ENCODE measurements around the gene TNS4. TPM values are rescaled to one million over a fixed set of nuclear protein-coding genes. Genes with fewer than 3 reads are reported as not detected.

TNS4 gene, protein sequence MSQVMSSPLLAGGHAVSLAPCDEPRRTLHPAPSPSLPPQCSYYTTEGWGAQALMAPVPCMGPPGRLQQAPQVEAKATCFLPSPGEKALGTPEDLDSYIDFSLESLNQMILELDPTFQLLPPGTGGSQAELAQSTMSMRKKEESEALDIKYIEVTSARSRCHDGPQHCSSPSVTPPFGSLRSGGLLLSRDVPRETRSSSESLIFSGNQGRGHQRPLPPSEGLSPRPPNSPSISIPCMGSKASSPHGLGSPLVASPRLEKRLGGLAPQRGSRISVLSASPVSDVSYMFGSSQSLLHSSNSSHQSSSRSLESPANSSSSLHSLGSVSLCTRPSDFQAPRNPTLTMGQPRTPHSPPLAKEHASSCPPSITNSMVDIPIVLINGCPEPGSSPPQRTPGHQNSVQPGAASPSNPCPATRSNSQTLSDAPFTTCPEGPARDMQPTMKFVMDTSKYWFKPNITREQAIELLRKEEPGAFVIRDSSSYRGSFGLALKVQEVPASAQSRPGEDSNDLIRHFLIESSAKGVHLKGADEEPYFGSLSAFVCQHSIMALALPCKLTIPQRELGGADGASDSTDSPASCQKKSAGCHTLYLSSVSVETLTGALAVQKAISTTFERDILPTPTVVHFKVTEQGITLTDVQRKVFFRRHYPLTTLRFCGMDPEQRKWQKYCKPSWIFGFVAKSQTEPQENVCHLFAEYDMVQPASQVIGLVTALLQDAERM
- total RNA-seq = 0.78 TPM
- long read RNA-seq = 0 reads

DNA sequence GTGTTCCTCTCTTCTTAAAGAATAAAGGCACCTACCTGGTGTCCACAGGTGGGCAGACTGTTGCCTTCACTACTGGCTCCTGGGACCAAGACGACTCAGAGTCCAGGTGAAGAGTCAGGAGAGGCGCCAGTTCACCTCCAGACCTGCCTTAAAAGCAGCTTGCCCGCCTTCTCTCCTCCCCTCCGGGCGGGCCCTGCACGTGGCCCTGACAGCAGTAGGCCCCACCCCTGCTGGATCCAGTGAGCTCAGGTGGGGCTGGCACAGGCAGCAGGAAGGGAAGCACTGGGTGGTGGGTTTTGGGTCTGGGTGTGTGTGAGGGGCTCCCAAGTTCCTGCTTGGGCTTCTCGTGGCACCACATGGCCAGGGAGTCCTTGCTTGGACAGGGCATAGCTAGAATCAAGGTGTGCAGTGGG is at the start of gene TNS4:
TNS4 (minus strand) TSS at position 125 of the 413 bp plus-strand sequence. CDS start 5,198 bp downstream, outside the sequence.
- intact Hi-C loops (cut with DNase I) = no loop called here
- Histone ChIP-seq H3K36me3 (no peaks in the 10 kb centered on the region), H3K4me1 (peaks cover 21% of the 10 kb centered on the region), H3K27ac (no peak within 1 kb of the TSS), H3K27me3 (no peaks in the 10 kb centered on the region), H3K4me3 (no peak within 1 kb of the TSS), H3K9me3 (no peaks in the 10 kb centered on the region)
- ATAC-seq (peak; percentile 48), DNase-seq (no peak)
- TF ChIP-seq, protein P1, sequence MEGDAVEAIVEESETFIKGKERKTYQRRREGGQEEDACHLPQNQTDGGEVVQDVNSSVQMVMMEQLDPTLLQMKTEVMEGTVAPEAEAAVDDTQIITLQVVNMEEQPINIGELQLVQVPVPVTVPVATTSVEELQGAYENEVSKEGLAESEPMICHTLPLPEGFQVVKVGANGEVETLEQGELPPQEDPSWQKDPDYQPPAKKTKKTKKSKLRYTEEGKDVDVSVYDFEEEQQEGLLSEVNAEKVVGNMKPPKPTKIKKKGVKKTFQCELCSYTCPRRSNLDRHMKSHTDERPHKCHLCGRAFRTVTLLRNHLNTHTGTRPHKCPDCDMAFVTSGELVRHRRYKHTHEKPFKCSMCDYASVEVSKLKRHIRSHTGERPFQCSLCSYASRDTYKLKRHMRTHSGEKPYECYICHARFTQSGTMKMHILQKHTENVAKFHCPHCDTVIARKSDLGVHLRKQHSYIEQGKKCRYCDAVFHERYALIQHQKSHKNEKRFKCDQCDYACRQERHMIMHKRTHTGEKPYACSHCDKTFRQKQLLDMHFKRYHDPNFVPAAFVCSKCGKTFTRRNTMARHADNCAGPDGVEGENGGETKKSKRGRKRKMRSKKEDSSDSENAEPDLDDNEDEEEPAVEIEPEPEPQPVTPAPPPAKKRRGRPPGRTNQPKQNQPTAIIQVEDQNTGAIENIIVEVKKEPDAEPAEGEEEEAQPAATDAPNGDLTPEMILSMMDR (IDR thresholded peaks at IDR 0.05) = no peak

DNA sequence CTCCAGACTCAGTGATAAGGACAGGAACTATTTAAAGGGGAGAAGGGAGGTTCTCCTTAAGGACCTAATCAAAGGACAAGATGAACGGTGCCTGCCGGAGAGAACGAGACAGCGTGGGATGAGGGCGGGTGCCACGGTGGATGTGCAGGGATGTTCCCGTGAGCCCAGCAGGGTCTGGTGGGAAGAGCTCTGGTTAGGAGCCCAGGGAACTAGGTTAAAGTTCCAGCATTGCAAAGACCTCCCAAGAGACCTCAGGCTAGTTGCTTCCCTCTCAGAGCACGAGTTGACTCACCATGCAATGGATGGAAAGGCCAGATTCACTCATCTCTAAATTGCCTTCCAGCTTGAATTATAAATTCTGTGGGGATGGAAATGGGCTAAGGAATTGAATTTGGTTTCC is 49.2 kb upstream of the TNS4 start:
- ATAC-seq (no peak), DNase-seq (peak; percentile 51)
- TF ChIP-seq, protein P1 (IDR thresholded peaks at IDR 0.05) = no peak
- Histone ChIP-seq H3K9me3 (no peaks in the 10 kb centered on the region), H3K4me1 (peaks cover 69% of the 10 kb centered on the region), H3K27me3 (no peaks in the 10 kb centered on the region), H3K4me3 (no peak overlapping the region), H3K27ac (peak overlapping the region; percentile 83), H3K36me3 (no peaks in the 10 kb centered on the region)
- intact Hi-C loops (cut with DNase I) = no loop called here

DNA sequence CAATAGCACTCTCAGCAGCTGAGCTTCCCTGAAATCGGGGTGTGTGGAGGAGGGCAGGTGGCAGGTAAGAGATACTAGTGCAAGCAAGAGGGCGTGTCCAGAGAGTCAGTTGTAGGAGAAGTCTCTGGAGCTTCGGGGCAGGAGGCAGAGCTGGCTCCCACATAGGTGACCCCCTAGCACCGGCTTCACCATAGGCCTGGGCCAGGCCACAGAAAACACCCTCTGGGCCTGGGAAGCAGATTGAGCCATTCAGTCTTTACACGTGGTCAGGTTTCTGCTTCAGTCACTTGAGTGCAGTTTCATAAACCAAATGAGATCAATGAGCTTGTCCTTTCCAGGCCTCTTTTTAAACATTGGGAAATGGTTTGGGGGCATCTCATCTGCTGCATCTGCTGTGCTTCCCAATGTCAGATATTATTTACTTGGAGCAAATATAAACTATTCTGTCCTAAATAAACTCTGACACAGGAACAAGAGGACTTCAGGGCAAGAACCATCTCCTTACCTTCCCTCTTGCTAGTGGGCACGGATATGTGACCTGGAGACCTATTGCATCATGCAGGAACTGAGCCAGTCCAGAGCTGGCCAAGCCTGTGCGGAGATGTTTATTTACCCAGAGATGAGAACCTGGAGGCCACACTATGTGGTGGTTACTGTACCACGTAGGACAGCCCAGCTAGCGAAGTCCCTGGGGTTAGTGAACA is 47.7 kb upstream of the TNS4 start:
- ATAC-seq (peak; percentile 68), DNase-seq (peak; percentile 69)
- peak overlapping the region; percentile 83 for H3K27ac ChIP-seq
- no peak overlapping the region for H3K4me3 ChIP-seq
- TF ChIP-seq, protein P1 (IDR thresholded peaks at IDR 0.05) = no peak
- intact Hi-C loops (cut with DNase I) = no loop called here
- peaks cover 60% of the 10 kb centered on the region for H3K4me1 ChIP-seq
- no peaks in the 10 kb centered on the region for H3K27me3 ChIP-seq
- H3K9me3 ChIP-seq = no peaks in the 10 kb centered on the region
- no peaks in the 10 kb centered on the region for H3K36me3 ChIP-seq

DNA sequence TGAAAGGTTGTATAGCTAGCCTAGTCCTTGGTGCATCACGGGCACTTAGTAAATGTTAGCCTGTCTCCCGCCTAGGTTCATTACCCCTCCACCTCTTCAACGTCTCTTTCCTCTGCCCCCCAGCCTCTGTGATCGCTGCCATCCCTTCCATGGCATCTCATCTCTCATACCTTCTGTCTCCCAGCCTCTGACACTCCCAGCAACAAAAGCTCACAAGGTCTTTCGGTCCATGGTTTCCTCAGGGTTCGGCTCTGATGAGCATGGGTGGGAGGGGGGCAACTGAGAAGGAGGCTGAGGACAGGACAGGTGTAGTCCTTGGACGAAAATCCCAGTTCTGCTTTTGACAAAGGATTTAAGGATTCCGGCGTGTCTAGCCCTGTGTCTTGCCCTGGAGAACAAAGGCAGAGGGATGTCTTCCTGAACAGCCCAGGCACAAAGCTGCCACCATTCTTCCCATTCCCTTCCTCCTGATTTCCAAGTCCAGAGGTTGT is 47.1 kb upstream of the TNS4 start:
- no peaks in the 10 kb centered on the region for H3K27me3 ChIP-seq
- intact Hi-C loops (cut with DNase I) = no loop called here
- H3K9me3 ChIP-seq = no peaks in the 10 kb centered on the region
- DNase-seq = no peak
- H3K4me1 ChIP-seq = peaks cover 54% of the 10 kb centered on the region
- no peak for ATAC-seq
- no peak overlapping the region for H3K4me3 ChIP-seq
- TF ChIP-seq, protein P1 (IDR thresholded peaks at IDR 0.05) = no peak
- peak overlapping the region; percentile 83 for H3K27ac ChIP-seq
- H3K36me3 ChIP-seq = no peaks in the 10 kb centered on the region

DNA sequence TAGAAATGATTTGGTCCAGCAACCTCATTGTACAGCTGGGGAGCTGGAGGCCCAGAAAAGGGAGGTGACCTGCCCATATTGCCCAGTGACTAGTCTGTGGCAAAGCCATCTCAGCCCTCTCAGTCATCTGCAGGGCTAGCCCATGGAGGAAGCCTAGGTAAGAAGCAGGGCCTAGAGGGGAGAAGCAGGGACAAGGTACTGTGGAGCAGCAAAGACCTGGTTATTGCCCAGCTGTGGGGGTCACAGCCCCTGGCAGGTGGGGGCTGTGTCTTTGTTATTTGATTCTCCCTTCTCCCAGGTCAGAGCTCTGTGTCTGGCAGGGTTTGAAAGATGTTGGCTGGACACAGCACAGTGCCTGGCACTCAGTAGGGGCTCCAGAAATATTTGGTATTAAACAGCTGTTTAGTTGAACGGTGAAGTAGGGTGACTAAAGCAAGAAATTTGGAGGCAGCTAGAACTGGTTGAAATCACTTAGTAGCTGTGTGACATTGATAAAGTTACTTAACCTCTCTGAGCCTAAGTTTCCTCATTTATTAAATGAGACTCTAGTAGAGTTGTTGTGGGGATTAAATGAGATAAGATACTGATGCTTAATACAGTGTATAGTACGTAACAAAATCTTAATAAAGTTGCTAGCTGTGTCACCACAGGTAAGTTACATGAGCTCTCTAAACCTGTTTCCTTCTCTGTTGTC is 46.5 kb upstream of the TNS4 start:
- Histone ChIP-seq H3K4me1 (peaks cover 52% of the 10 kb centered on the region), H3K27me3 (no peaks in the 10 kb centered on the region), H3K36me3 (no peaks in the 10 kb centered on the region), H3K4me3 (no peak overlapping the region), H3K9me3 (no peaks in the 10 kb centered on the region), H3K27ac (peak overlapping the region; percentile 83)
- TF ChIP-seq, protein P1 (IDR thresholded peaks at IDR 0.05) = no peak
- intact Hi-C loops (cut with DNase I) = no loop called here
- ATAC-seq = no peak
- DNase-seq = no peak
